Activated T-helper 1 cell treated with anti-CD3 and anti-CD28 coated beads, Interleukin-12 subunit alpha, Interleukin-12 subunit beta, Interleukin-2, Interleukin-4 antibody, amounts not matched to agents 30 ng/mL and 10 ng/mL and 1 ng/mL, durations not matched to agents 14 hours and 24 hours and 36 hours (primary cell): Measurements from ENCODE around the gene CASZ1. TPM values are rescaled to one million over a fixed set of nuclear protein-coding genes. Genes with fewer than 3 reads are reported as not detected.

Source experiments
- DNase-seq: peaks from one replicate; pipeline ENCODE4 v3.0.0; 2021; ENCODE audit warnings: low spot score
- H3K27ac Mint-ChIP-seq: one replicate; pipeline ENCODE4 v1.8.0; 2021; ENCODE audit warnings: mild to moderate bottlenecking, mixed read lengths
- H3K27me3 Mint-ChIP-seq: one replicate; pipeline ENCODE4 v1.8.0; 2022; ENCODE audit warnings: mild to moderate bottlenecking, moderate library complexity, mixed read lengths; ENCODE audit not compliant: insufficient read depth
- H3K36me3 Mint-ChIP-seq: one replicate; pipeline ENCODE4 v1.8.0; 2021; ENCODE audit warnings: low read depth, mixed read lengths
- H3K4me1 Mint-ChIP-seq: one replicate; pipeline ENCODE4 v1.8.0; 2021; ENCODE audit warnings: low read depth, mixed read lengths
- H3K4me3 Mint-ChIP-seq: one replicate; pipeline ENCODE4 v1.8.0; 2021; ENCODE audit warnings: mild to moderate bottlenecking, moderate library complexity, mixed read lengths
- H3K9me3 Mint-ChIP-seq: one replicate; pipeline ENCODE4 v1.8.0; 2021; ENCODE audit warnings: mixed read lengths
- intact Hi-C: fragments of 100-400 bp; cut with micrococcal nuclease; formaldehyde crosslinking; loops from one replicate; pipeline ENCODE4 v1.15.1; 2024
- total RNA-seq: library from RNA; stranded (reverse); gene quantifications from 2 replicates; pipeline ENCODE4 v1.2.3, GENCODE V29; 2022

The CASZ1 gene
- total RNA-seq, 1 donor from 2014 or later: 11.7 TPM

DNA sequence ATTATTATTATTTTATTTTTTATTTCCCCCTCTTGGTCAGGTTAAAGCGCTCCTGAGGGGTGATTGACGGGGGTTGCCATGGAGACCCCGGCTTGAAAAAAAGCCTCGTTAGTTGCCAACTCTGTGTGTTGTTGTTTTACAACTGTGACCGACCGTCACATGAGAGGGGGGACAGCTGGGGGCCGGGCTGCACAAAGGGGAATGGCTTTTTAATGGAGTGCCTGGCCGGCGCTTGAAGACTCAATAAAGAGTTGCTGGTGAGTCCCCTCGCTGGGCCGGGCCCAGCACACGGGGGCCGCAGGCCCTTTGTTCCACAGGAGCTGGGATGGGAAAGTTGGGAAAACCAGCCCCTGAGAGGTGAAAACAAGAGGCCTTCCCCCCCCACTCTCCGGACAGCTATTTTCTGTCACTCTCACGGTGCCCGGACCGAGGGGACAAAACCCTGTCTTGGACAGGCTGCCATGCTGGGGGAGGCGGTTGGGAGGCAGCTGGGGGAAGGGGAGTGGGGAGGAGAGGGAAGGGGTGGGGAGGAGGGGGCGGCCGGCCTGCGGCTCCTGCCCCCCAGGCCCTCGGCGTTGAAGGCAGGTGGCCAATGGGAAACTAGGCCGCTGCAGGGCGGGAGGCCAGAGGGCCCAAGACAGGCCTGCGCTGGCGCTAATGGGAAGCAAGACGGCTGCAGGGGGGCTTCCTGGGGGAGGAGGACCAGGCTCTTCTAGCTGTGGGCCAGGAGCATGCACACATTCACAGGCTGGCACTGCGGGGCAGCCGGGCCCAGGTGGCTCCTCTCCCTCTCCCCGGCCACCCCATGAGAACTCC is 67.6 kb downstream of the CASZ1 start:
- Mint-ChIP-seq H3K9me3 (no peaks in the 10 kb centered on the region), H3K4me1 (no peaks in the 10 kb centered on the region), H3K4me3 (no peak overlapping the region), H3K27ac (no peak overlapping the region), H3K36me3 (no peaks in the 10 kb centered on the region), H3K27me3 (peaks cover 6% of the 10 kb centered on the region)
- DNase-seq: no peak
- intact Hi-C loops: no loop called here

GRCh38 chr1:10727751-10728232 is 68.7 kb downstream of the CASZ1 start:
- DNase-seq: no peak
- Mint-ChIP-seq H3K27ac (no peak overlapping the region), H3K4me3 (no peak overlapping the region), H3K36me3 (no peaks in the 10 kb centered on the region), H3K27me3 (peaks cover 3% of the 10 kb centered on the region), H3K9me3 (no peaks in the 10 kb centered on the region), H3K4me1 (no peaks in the 10 kb centered on the region)
- intact Hi-C loops: no loop called here

- Mint-ChIP-seq H3K9me3 (no peaks in the 10 kb centered on the region), H3K4me1 (no peaks in the 10 kb centered on the region), H3K27me3 (peaks cover 2% of the 10 kb centered on the region), H3K36me3 (no peaks in the 10 kb centered on the region), H3K27ac (no peak overlapping the region), H3K4me3 (no peak overlapping the region)
- DNase-seq: no peak
- intact Hi-C loops: no loop called here
Observed at GRCh38 chr1:10726355-10726754, 70.1 kb downstream of the CASZ1 start.

DNA sequence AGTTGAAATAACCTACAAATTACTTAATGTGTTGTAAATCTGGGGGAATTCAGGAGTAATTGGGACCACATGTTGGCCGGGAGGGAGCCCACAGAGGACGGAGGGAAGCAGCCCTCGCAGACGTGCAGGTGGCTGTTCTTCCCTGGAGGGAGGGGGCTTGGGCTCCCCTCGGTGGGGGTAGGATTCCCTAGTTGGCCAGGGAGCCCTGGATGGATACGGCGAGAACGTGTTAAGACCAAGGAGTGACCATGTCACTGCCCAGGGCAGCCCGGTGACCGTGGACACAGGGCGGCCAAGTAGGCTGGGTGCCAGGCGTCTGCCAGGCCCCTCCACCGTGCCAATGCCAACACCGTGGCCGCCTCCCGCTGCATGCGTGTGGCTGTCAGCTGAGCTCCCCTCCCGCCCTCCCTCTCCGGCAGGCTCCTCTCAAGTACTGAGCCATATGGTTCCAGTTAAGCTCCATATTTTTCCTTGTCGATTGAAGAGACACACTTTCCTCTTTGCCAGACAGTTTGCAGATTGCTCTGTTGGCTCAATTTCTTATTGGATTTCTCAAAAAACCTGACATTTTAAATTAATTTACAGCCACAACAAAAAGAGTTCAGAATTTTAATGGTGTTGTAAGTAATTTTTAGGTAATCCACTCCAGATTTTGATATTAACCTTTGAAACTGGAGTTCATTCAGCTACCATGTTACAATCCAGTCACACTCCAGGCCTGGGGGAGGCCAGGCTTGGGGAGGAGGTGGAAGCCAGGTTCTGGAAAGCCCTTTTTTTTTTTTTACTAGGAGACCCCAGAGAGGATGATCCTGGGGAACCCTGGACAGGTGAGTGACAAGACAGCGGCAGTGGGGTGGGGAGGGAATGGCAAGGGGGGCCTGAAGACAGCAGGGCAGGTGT is 71.2 kb downstream of the CASZ1 start:
- Mint-ChIP-seq H3K27ac (no peak overlapping the region), H3K4me3 (no peak overlapping the region), H3K4me1 (no peaks in the 10 kb centered on the region), H3K27me3 (peaks cover 2% of the 10 kb centered on the region), H3K36me3 (no peaks in the 10 kb centered on the region), H3K9me3 (no peaks in the 10 kb centered on the region)
- intact Hi-C loops: no loop called here
- no peak for DNase-seq

DNA sequence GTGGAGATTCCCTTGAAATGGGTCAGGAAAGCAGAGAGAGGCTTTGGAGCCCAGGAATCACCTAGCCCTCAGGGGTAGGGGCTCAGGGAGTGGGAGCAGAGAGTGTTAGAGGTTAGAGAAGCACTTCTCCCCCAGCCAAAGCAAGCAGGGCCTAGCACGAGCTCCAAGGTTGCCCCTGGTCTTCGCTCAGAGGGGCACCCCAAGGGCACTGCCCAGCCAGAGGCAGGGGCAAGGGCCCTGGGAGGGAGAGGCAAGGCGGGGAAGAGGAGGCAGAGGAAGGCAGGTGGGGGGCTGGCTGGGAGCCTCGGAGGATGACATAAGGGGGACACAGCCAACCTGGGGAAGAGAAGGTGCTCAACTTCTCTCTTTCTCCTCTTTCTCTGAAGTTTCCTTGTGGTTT is 71.9 kb downstream of the CASZ1 start:
- no peak for DNase-seq
- Mint-ChIP-seq H3K27ac (no peak overlapping the region), H3K27me3 (peaks cover 2% of the 10 kb centered on the region), H3K36me3 (no peaks in the 10 kb centered on the region), H3K9me3 (no peaks in the 10 kb centered on the region), H3K4me3 (no peak overlapping the region), H3K4me1 (no peaks in the 10 kb centered on the region)
- intact Hi-C loops: no loop called here

GRCh38 chr1:10724052-10724494 is 72.4 kb downstream of the CASZ1 start:
- intact Hi-C loops: no loop called here
- no peak overlapping the region for H3K27ac Mint-ChIP-seq
- H3K4me1 Mint-ChIP-seq: no peaks in the 10 kb centered on the region
- no peak overlapping the region for H3K4me3 Mint-ChIP-seq
- H3K36me3 Mint-ChIP-seq: no peaks in the 10 kb centered on the region
- DNase-seq: no peak
- H3K27me3 Mint-ChIP-seq: peaks cover 2% of the 10 kb centered on the region
- no peaks in the 10 kb centered on the region for H3K9me3 Mint-ChIP-seq

DNA sequence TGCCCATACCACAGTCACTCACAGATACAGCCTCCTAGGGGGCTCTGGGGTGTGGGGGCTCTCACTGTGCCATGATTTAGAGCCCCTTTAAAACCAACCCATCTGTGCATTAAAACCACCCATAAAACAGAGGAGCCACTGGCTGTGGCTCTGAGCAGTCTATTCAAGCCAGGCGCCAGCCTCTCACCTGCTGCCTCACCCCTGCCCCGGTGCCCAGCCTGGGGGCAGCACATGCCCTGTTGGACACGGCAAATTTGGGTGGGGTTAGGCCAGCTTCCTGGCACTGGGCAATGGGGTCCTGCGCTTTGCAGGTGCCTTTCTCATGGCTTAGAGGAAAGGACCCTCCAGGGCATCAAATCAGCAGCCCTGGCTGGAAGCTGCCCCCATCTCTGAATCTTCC is 73.1 kb downstream of the CASZ1 start:
- H3K4me3 Mint-ChIP-seq: no peak overlapping the region
- intact Hi-C loops: no loop called here
- H3K27me3 Mint-ChIP-seq: peaks cover 2% of the 10 kb centered on the region
- H3K27ac Mint-ChIP-seq: no peak overlapping the region
- no peaks in the 10 kb centered on the region for H3K4me1 Mint-ChIP-seq
- no peaks in the 10 kb centered on the region for H3K36me3 Mint-ChIP-seq
- no peaks in the 10 kb centered on the region for H3K9me3 Mint-ChIP-seq
- no peak for DNase-seq

DNA sequence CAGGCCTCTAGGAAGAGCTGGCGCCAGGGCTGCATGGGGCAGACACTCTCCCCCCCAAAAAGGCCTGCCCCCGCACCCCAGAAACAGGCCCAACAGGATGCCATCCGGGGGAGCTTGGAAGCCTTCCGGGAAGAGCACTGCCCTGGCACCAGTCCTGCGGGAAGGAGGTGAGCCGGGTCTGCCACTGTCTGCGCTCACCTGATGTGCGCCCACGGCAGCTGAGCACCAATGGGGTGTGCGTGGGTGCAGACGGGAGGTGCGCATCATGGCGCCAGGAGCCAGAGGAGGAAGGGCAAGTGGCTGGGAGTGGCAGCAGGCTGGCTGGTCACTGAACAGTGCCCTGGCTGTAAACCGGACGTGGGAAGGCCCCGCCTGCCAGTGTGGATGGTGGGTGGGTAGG is 73.6 kb downstream of the CASZ1 start:
- peaks cover 2% of the 10 kb centered on the region for H3K27me3 Mint-ChIP-seq
- H3K4me1 Mint-ChIP-seq: no peaks in the 10 kb centered on the region
- DNase-seq: no peak
- H3K36me3 Mint-ChIP-seq: no peaks in the 10 kb centered on the region
- H3K27ac Mint-ChIP-seq: no peak overlapping the region
- H3K4me3 Mint-ChIP-seq: no peak overlapping the region
- intact Hi-C loops: no loop called here
- no peaks in the 10 kb centered on the region for H3K9me3 Mint-ChIP-seq

GRCh38 chr1:10721381-10722321 is 74.8 kb downstream of the CASZ1 start:
- no peaks in the 10 kb centered on the region for H3K36me3 Mint-ChIP-seq
- H3K9me3 Mint-ChIP-seq: no peaks in the 10 kb centered on the region
- intact Hi-C loops: no loop called here
- no peak overlapping the region for H3K27ac Mint-ChIP-seq
- peaks cover 8% of the 10 kb centered on the region for H3K27me3 Mint-ChIP-seq
- no peak overlapping the region for H3K4me3 Mint-ChIP-seq
- no peaks in the 10 kb centered on the region for H3K4me1 Mint-ChIP-seq
- no peak for DNase-seq

DNA sequence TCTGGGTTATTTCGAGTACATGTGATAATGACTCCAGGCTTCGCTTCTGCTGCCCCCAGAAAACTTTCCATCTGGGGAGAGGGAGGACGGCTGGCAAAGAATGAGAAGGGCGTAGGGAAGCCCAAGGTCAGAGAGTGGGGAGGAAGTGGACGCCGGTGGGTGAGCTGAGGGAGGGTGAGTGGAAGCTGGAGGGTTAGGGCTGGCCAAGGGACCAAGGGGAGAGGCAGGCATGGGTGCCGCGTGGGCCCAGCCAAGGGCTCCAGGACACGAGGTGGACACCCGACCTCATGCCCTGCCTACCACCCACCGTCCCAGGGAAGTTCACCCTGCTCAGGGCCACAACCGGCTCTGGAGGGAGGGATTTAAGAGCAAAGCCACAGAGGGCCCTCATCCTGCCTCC is 75.8 kb downstream of the CASZ1 start:
- H3K4me3 Mint-ChIP-seq: no peak overlapping the region
- DNase-seq: no peak
- no peak overlapping the region for H3K27ac Mint-ChIP-seq

GRCh38 chr1:10718083-10718415 is 78.4 kb downstream of the CASZ1 start:
- intact Hi-C loops: no loop called here
- H3K9me3 Mint-ChIP-seq: no peaks in the 10 kb centered on the region
- H3K27me3 Mint-ChIP-seq: peaks cover 10% of the 10 kb centered on the region
- H3K4me3 Mint-ChIP-seq: no peak overlapping the region
- H3K27ac Mint-ChIP-seq: no peak overlapping the region
- H3K36me3 Mint-ChIP-seq: no peaks in the 10 kb centered on the region
- H3K4me1 Mint-ChIP-seq: no peaks in the 10 kb centered on the region
- no peak for DNase-seq

More for the DNA sequence above, 75.8 kb downstream of the CASZ1 start:
- Mint-ChIP-seq H3K27me3 (peaks cover 10% of the 10 kb centered on the region), H3K36me3 (no peaks in the 10 kb centered on the region), H3K4me1 (no peaks in the 10 kb centered on the region), H3K9me3 (no peaks in the 10 kb centered on the region)
- intact Hi-C loops: no loop called here

- Mint-ChIP-seq H3K9me3 (no peaks in the 10 kb centered on the region), H3K27me3 (peaks cover 10% of the 10 kb centered on the region), H3K4me1 (no peaks in the 10 kb centered on the region), H3K4me3 (no peak overlapping the region), H3K27ac (no peak overlapping the region), H3K36me3 (no peaks in the 10 kb centered on the region)
- intact Hi-C loops: no loop called here
- no peak for DNase-seq
Observed at GRCh38 chr1:10717296-10718082, 79.0 kb downstream of the CASZ1 start.
